Activated naive CD4-positive, alpha-beta T cell treated with anti-CD3 and anti-CD28 coated beads for 36 hours (primary cell): ENCODE data around the gene DHODH. TPM values are rescaled to one million over a fixed set of nuclear protein-coding genes. Genes with fewer than 3 reads are reported as not detected.

Experiments
- CTCF ChIA-PET: fragments of 350-600 bp; sonication (Branson Sonifier 250); formaldehyde crosslinking; loops from one replicate; lab custom pipeline; 2021; ENCODE audit warnings: antibody characterized with exemption; lab: Charles Lee
- DNase-seq: peaks from one replicate; pipeline ENCODE4 v3.0.0-alpha.2; 2020
- H3K27ac Mint-ChIP-seq: one replicate; pipeline ENCODE4 v1.8.0; 2021; ENCODE audit warnings: mild to moderate bottlenecking, mixed read lengths
- H3K27me3 Mint-ChIP-seq: one replicate; pipeline ENCODE4 v1.8.0; 2021; ENCODE audit warnings: low read depth, mixed read lengths
- H3K36me3 Mint-ChIP-seq: one replicate; pipeline ENCODE4 v1.8.0; 2021; ENCODE audit warnings: low read depth, mixed read lengths
- H3K4me1 Mint-ChIP-seq: one replicate; pipeline ENCODE4 v1.8.0; 2021; ENCODE audit warnings: low read depth, mixed read lengths
- H3K4me3 Mint-ChIP-seq: one replicate; pipeline ENCODE4 v1.8.0; 2021; ENCODE audit warnings: mild to moderate bottlenecking, moderate library complexity, mixed read lengths
- H3K9me3 Mint-ChIP-seq: one replicate; pipeline ENCODE4 v1.8.0; 2021; ENCODE audit warnings: mixed read lengths
- intact Hi-C: fragments of 100-400 bp; cut with micrococcal nuclease; formaldehyde crosslinking; loops from one replicate; pipeline ENCODE4 v1.15.1; 2023
- total RNA-seq, 2 experiments: library from RNA; stranded (reverse); gene quantifications; one replicate each; pipeline ENCODE4 v1.2.3, GENCODE V29; 2021

Gene DHODH
- total RNA-seq: 10 to 100 TPM; 18.3 to 19.9 TPM

DNA sequence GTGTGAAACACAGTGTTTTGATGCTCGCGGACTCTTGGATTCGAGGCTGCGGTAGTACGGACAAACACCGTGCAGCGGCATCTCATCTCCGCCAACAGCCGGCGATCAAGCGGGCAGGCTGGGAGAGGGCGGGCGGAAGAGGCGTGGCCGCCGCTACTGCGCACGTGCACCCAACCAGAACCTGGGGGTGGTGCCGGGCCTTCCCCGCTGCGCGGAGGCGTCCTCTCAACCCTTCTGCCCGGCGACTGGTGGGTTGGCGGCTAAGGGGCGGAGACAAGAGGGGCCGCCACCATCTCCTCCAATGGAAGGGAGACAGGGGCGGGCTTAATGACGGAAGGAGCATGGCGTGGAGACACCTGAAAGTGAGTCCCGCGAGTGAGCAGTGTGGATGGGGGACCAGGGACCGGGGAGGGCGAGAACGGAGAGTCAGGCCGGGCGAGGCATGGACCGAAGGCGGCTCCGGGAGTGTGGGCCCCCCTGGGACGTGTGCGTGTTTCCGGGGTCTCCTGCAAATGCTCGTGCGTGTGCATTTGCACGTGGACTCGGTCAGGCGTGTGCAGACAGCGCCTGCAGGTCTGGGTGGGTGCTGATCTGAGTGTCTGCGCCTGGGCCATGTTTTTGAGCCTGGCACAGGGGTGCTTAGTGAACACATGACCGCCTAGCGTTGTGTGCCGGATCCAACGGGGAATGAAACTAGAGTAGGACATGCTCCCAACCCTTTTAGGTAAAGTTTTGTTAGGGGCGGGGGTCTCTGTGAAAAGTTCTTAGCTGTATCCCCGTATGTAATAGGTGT lies at the start of gene DHODH:
Gene DHODH, plus strand, starts transcription at position 321 of the 793 bp plus-strand sequence. Its CDS starts 21 bp downstream, at position 342.
- intact Hi-C loops: loop anchor here (1.0 to 5.0 kb wide), 10 partner anchors 85 to 657 kb away; partner anchors contain the start of genes AP1G1, ATXN1L, DHX38 and IST1
- CTCF ChIA-PET: no interaction called here
- H3K27me3 Mint-ChIP-seq: no peaks in the 10 kb centered on the region
- DNase-seq: peak; percentile 99
- H3K4me1 Mint-ChIP-seq: peaks cover 21% of the 10 kb centered on the region
- H3K9me3 Mint-ChIP-seq: no peaks in the 10 kb centered on the region
- peak within 1 kb of the TSS; percentile 76 for H3K27ac Mint-ChIP-seq
- peak within 1 kb of the TSS; percentile 94 for H3K4me3 Mint-ChIP-seq
- H3K36me3 Mint-ChIP-seq: peaks cover 7% of the 10 kb centered on the region

DNA sequence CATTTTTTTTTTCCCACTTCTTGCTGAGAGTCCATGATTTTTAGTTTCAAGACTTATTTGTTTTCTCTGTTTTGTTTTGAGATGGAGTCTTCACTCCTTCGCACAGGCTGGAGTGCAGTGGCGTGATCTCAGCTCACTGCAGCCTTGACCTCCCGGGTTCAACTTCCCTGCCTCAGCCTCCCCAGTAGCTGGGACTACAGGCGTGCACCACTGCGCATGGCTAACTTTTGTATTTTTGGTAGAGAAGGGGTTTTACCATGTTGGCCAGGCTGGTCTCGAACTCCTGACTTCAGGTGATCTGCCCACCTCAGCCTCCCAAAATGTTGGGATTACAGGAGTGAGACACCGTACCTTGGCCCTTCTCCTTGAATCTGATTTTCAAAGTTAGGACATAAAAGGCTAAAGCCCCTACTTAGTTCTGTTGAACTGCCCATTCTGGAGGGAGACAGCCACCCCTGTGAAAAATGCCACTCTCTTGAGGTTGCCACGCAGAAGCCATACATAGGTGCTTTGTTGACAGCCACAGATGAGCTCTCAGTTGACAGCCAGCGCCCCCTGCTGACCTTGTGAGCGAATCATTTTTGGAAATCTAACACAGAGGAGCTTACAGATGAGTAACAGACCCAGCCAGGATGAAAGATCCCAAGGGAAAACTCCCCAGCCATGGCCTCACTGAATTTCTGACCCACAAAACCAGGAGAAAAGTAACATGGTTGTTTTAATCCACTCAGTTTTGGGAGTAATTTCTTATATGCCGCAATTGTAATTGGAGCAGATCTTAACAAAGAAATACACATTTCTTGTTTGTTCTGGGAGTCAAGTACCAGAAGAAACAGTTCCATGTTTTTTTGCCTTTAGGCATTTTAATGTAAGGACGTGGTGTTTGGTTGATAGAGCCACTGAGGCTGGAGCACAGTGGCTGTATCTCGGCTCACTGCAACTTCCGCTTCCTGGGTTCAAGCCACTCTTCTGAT lies 47.2 kb upstream of the DHODH start:
- H3K9me3 Mint-ChIP-seq: no peaks in the 10 kb centered on the region
- no peaks in the 10 kb centered on the region for H3K27me3 Mint-ChIP-seq
- H3K4me3 Mint-ChIP-seq: no peak overlapping the region
- DNase-seq: peak; percentile 94
- CTCF ChIA-PET: interaction anchor here (0.6 to 2.8 kb wide), 40 partner anchors 10 to 487 kb away, joined by 3 to 16 read pairs (median 4); partner anchors contain the start of gene ZNF821
- intact Hi-C loops: loop anchor here (1.0 to 5.0 kb wide), 6 partner anchors 44 to 396 kb away; partner anchors contain the start of gene IST1
- H3K27ac Mint-ChIP-seq: no peak overlapping the region
- H3K4me1 Mint-ChIP-seq: peaks cover 2% of the 10 kb centered on the region
- H3K36me3 Mint-ChIP-seq: no peaks in the 10 kb centered on the region

DNA sequence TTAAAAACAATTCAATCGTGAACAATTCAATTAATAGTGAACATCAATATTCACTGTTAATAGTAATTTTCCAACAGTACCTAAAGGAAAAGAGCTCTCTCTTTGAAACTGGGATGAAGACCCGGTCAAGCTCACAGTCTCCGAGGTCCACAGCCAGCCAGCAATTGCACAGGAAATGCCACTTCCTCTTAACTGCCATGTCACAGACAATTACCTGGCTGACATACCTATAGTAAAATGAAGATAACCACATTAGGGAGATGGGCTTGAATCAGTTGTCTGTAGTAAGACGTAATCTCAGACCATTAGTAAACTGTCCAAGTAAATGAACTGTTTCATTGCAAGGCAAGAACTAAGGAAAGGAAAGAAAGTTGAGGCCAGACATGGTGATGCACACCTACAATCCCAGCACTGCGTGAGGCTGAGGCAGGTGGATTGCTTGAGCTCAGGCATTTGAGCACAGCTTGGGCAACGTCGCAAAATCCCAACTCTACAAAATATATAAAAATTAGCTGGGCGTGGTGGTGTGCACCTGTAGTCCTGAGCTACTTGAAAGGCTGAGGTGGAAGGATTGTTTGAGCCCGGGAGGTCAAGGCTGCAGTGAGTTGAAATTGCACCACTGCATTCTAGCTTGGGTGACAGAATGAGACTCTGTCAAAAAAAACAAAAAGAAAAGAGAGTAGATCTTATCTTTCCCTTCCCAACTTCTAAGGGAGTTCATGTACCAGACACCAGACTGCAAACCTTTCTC lies 45.2 kb upstream of the DHODH start:
- Mint-ChIP-seq H3K9me3 (no peaks in the 10 kb centered on the region), H3K4me1 (no peaks in the 10 kb centered on the region), H3K27ac (no peak overlapping the region), H3K36me3 (no peaks in the 10 kb centered on the region), H3K4me3 (no peak overlapping the region), H3K27me3 (no peaks in the 10 kb centered on the region)
- intact Hi-C loops: loop anchor here (5.0 kb wide), 1 partner anchor 46 kb away; no protein-coding TSS in a partner anchor
- no peak for DNase-seq
- CTCF ChIA-PET: interaction anchor here (0.7 to 1.9 kb wide), 5 partner anchors 9 to 1171 kb away, joined by 3 to 7 read pairs (median 3); no protein-coding TSS in a partner anchor

DNA sequence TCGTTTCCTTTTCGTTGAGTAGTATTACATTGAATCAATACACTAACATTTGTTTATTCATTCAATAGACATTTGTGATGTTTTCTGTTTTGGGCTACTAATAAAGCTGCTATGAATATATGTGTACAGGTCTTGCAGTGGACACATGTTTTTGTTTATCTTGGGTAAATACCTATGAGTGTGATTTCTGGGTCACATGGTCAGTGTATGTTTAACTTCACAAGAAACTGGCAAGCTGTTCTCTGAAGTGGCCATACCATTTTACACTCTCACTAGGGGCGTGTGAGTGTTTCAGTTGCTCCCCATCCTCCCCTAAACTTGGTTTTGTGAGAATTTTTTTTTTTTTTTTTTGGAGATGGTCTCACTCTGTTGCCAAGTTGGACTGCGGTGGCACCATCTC lies 43.3 kb upstream of the DHODH start:
- intact Hi-C loops: no loop called here
- H3K36me3 Mint-ChIP-seq: no peaks in the 10 kb centered on the region
- H3K4me1 Mint-ChIP-seq: no peaks in the 10 kb centered on the region
- H3K9me3 Mint-ChIP-seq: no peaks in the 10 kb centered on the region
- H3K27ac Mint-ChIP-seq: no peak overlapping the region
- no peak for DNase-seq
- H3K4me3 Mint-ChIP-seq: no peak overlapping the region
- no peaks in the 10 kb centered on the region for H3K27me3 Mint-ChIP-seq
- CTCF ChIA-PET: interaction anchor here (1.2 kb wide), 1 partner anchor 354 kb away, joined by 4 read pairs; no protein-coding TSS in a partner anchor

DNA sequence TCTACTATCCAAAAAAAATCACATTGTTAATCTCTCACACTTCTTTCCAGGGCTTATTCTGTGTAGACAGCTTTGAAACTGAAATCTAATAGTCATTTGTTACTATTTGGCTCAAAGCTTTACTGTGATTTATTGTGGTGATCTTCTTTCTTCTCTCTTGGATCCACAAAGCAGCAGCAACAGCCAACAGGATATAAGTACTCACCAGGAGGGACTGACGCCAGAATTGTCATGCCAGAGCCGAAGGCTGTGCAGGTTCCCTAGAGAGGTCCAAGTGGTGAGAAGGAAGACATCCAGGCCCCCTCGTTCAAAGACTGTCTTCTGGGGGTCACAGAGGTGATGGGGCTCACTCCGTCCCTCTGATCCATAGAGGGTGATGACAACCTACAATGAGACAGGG lies 41.6 kb upstream of the DHODH start:
- CTCF ChIA-PET: no interaction called here
- H3K27me3 Mint-ChIP-seq: no peaks in the 10 kb centered on the region
- H3K27ac Mint-ChIP-seq: no peak overlapping the region
- H3K4me3 Mint-ChIP-seq: no peak overlapping the region
- H3K4me1 Mint-ChIP-seq: no peaks in the 10 kb centered on the region
- no peak for DNase-seq
- H3K36me3 Mint-ChIP-seq: no peaks in the 10 kb centered on the region
- no peaks in the 10 kb centered on the region for H3K9me3 Mint-ChIP-seq
- intact Hi-C loops: no loop called here

DNA sequence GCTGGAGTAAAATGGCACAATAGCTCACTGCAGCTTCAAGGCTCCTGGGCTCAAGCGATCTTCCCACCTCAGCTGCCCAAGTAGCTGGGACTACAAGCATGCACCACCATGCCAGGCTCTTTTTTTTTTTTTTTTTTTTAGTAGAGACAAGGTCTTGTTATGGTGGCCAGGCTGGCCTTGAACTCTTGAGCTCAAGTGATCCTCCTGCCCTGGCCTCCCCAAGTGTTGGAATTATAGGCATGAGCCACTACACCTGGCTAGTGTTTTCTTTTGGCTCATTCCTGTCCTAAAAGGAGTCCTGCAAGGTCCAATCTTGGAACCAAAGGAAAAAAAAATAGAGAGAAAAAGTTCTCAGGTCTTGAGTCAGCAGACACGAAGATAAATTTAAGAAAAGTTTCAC lies 39.2 kb upstream of the DHODH start:
- intact Hi-C loops: no loop called here

DNA sequence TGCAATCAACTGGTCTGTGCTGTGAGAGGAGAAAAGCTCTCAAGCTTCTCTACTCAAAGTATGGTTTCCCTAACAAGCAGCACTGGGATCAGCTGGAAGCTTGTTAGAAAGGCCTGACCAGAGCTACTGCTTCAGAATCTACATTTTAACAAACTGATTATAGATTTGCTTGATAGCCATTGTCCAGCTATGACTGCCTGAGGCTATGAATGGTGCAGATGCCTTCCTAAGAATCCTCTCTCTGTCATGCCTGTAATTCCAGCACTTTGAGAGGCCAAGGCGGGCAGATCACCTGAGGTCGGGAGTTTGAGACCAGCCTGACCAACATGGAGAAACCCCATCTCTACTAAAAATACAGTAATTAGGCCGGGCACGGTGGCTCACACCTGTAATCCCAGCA lies 37.0 kb upstream of the DHODH start:
- Mint-ChIP-seq H3K4me1 (no peaks in the 10 kb centered on the region), H3K27ac (no peak overlapping the region), H3K36me3 (no peaks in the 10 kb centered on the region), H3K27me3 (no peaks in the 10 kb centered on the region), H3K9me3 (no peaks in the 10 kb centered on the region), H3K4me3 (no peak overlapping the region)
- CTCF ChIA-PET: interaction anchor here (1.2 to 1.4 kb wide), 2 partner anchors 9 to 10 kb away, joined by 3 to 4 read pairs; no protein-coding TSS in a partner anchor
- no peak for DNase-seq
- intact Hi-C loops: no loop called here

More for the DNA sequence above, 39.2 kb upstream of the DHODH start:
- Mint-ChIP-seq H3K4me1 (no peaks in the 10 kb centered on the region), H3K27me3 (no peaks in the 10 kb centered on the region), H3K27ac (no peak overlapping the region), H3K4me3 (no peak overlapping the region), H3K36me3 (no peaks in the 10 kb centered on the region), H3K9me3 (no peaks in the 10 kb centered on the region)
- no peak for DNase-seq
- CTCF ChIA-PET: no interaction called here

DNA sequence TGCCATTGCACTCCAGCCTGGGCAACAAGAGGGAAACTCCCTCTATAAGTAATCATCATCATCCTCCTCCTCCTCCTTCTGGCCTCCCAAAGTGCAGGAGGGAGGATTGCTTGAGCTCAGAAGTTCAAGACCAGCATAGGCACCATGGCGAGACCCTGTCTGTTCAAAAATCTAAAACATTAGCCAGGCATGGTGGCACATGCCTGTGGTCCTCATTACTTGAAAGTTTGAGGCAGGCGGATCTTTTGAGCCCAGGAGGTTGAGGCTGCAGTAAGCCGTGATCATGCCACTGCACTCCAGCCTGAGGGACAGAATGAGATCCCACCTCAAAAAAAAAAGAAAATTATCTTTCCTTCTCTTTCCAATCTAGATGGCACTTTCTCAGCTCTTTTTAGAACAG lies 36.2 kb upstream of the DHODH start:
- intact Hi-C loops: no loop called here
- Mint-ChIP-seq H3K36me3 (no peaks in the 10 kb centered on the region), H3K4me3 (no peak overlapping the region), H3K9me3 (no peaks in the 10 kb centered on the region), H3K4me1 (no peaks in the 10 kb centered on the region), H3K27ac (no peak overlapping the region), H3K27me3 (no peaks in the 10 kb centered on the region)
- CTCF ChIA-PET: interaction anchor here (0.5 to 1.2 kb wide), 3 partner anchors 10 to 123 kb away, joined by 3 to 4 read pairs (median 3); no protein-coding TSS in a partner anchor
- DNase-seq: no peak

DNA sequence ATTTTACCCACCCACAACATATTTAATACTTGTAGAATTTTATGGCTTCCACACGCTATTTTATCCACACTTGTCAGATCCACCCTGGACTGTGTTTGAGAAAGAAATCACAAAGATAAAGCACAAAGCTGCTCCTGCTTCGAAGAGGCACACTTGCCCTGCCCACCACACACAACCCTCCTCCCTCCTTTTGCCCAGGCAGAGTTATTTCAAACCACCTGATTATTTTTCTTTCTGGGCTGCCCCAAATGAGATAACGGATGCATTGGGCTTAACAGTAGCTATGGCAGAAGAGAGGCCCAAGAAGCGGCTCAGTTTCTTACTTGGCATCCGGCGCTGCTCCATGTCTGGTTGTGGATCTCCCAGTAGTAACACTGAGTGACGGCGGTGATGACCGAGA lies 35.5 kb upstream of the DHODH start:
- Mint-ChIP-seq H3K9me3 (no peaks in the 10 kb centered on the region), H3K36me3 (no peaks in the 10 kb centered on the region), H3K4me3 (no peak overlapping the region), H3K27me3 (no peaks in the 10 kb centered on the region), H3K4me1 (no peaks in the 10 kb centered on the region), H3K27ac (no peak overlapping the region)
- DNase-seq: no peak
- CTCF ChIA-PET: interaction anchor here (1.2 kb wide), 1 partner anchor 11 kb away, joined by 4 read pairs; no protein-coding TSS in a partner anchor
- intact Hi-C loops: no loop called here

DNA sequence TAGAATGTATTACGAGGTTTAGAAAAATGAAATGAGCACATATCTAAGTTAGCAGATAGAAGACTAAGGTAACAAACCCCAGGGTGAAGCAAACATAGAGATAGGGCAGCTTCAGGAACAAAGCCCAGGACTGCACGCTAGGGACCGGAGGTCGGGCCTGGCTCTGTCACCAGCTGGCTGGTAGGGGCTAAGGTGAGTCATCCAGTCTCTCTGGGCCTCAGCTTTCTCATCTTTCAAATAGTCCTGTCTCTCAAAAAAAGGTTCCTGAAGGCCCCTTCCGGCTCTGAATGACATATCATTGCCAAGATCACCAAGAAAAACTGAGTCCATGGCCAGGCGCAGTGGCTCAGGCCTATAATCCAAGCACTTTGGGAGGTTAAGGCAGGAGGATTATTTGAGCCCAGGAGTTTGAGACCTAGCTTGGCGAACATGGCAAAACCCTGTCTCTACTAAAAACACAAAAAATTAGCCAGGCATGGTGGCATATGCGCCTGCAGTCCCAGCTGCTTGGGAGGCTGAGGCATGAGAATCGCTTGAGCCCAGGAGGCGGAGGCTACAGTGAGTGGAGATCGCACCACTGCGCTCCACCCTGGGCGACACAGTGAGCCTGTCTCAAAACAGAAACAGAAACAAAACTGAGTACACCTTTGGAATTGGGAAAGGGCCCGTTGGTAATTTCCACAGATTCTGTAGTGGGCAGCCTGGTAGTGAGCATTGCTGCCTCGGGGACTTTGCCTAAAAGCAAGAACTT lies 34.3 kb upstream of the DHODH start:
- no peaks in the 10 kb centered on the region for H3K27me3 Mint-ChIP-seq
- intact Hi-C loops: no loop called here
- no peaks in the 10 kb centered on the region for H3K4me1 Mint-ChIP-seq
- H3K9me3 Mint-ChIP-seq: no peaks in the 10 kb centered on the region
- CTCF ChIA-PET: no interaction called here
- no peak overlapping the region for H3K4me3 Mint-ChIP-seq
- no peak overlapping the region for H3K27ac Mint-ChIP-seq
- no peak for DNase-seq
- no peaks in the 10 kb centered on the region for H3K36me3 Mint-ChIP-seq
